ENCODE results near the gene LASP1NB.

LASP1NB gene

GRCh38 chr17:38881600-38882191 is 43.7 kb upstream of the LASP1NB start:
- Histone ChIP-seq H4K20me1 (ENCODE audit: insufficient read depth) (peaks cover 71% of the 10 kb centered on the region), H3K79me2 (ENCODE audit: low read depth) (peaks cover 90% of the 10 kb centered on the region), H3K4me1 (replicated peaks; ENCODE audit: insufficient read depth) (peaks cover 73% of the 10 kb centered on the region), H3K4me3 (no peak overlapping the region), H3F3A (ENCODE audit: insufficient read depth, low read depth) (peaks cover 64% of the 10 kb centered on the region), H2AFZ (no peak overlapping the region), H3K27me3 (ENCODE audit: insufficient read depth, low read depth) (no peaks in the 10 kb centered on the region), H3K9me3 (ENCODE audit: insufficient read depth, low read depth) (no peaks in the 10 kb centered on the region), H3K4me2 (peak overlapping the region; percentile 69), H3K36me3 (ENCODE audit: low read depth) (peaks cover 36% of the 10 kb centered on the region), H3K9me2 (ENCODE audit: insufficient read depth) (no peaks in the 10 kb centered on the region), H3K27ac (peak overlapping the region; percentile 77)
- DNase-seq = no peak
- TF ChIP-seq EZH2 (IDR thresholded peaks at IDR 0.05; ENCODE audit: low read depth) = no peak
- TF ChIP-seq, protein P1, sequence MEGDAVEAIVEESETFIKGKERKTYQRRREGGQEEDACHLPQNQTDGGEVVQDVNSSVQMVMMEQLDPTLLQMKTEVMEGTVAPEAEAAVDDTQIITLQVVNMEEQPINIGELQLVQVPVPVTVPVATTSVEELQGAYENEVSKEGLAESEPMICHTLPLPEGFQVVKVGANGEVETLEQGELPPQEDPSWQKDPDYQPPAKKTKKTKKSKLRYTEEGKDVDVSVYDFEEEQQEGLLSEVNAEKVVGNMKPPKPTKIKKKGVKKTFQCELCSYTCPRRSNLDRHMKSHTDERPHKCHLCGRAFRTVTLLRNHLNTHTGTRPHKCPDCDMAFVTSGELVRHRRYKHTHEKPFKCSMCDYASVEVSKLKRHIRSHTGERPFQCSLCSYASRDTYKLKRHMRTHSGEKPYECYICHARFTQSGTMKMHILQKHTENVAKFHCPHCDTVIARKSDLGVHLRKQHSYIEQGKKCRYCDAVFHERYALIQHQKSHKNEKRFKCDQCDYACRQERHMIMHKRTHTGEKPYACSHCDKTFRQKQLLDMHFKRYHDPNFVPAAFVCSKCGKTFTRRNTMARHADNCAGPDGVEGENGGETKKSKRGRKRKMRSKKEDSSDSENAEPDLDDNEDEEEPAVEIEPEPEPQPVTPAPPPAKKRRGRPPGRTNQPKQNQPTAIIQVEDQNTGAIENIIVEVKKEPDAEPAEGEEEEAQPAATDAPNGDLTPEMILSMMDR (conservative IDR thresholded peaks at IDR 0.05) = no peak
- ChIA-PET POLR2A (ENCODE audit: unreplicated experiment) (no interaction called here), CTCF (no interaction called here)
- no TSS peak for BruUV-seq (replicated peaks)
- intact Hi-C loops (cut with micrococcal nuclease; ENCODE audit: unreplicated experiment) = no loop called here

- H3K9me2 ChIP-seq (ENCODE audit: insufficient read depth) = no peaks in the 10 kb centered on the region
- intact Hi-C loops (cut with micrococcal nuclease; ENCODE audit: unreplicated experiment) = no loop called here
- H3F3A ChIP-seq (ENCODE audit: insufficient read depth, low read depth) = peaks cover 59% of the 10 kb centered on the region
- H3K9me3 ChIP-seq (ENCODE audit: insufficient read depth, low read depth) = no peaks in the 10 kb centered on the region
- CTCF ChIA-PET = interaction anchor here (0.7 kb wide), 1 partner anchor 119 kb away, joined by 5 read pairs; no protein-coding TSS in a partner anchor
- H3K4me3 ChIP-seq = no peak overlapping the region
- no peak for DNase-seq
- POLR2A ChIA-PET (ENCODE audit: unreplicated experiment) = no interaction called here
- no peak for TF ChIP-seq EZH2 (IDR thresholded peaks at IDR 0.05; ENCODE audit: low read depth)
- TF ChIP-seq, protein P1 (conservative IDR thresholded peaks at IDR 0.05) = no peak
- H3K79me2 ChIP-seq (ENCODE audit: low read depth) = peaks cover 90% of the 10 kb centered on the region
- H3K27me3 ChIP-seq (ENCODE audit: insufficient read depth, low read depth) = no peaks in the 10 kb centered on the region
- peak overlapping the region; percentile 21 for H3K4me2 ChIP-seq
- H3K36me3 ChIP-seq (ENCODE audit: low read depth) = peaks cover 41% of the 10 kb centered on the region
- peaks cover 62% of the 10 kb centered on the region for H3K4me1 ChIP-seq (replicated peaks; ENCODE audit: insufficient read depth)
- BruUV-seq (replicated peaks) = no TSS peak
- H3K27ac ChIP-seq = no peak overlapping the region
- H2AFZ ChIP-seq = no peak overlapping the region
- H4K20me1 ChIP-seq (ENCODE audit: insufficient read depth) = peaks cover 71% of the 10 kb centered on the region
Observed at GRCh38 chr17:38882870-38883269, 42.5 kb upstream of the LASP1NB start.

GRCh38 chr17:38883592-38884526 is 41.6 kb upstream of the LASP1NB start:
- H3K4me1 ChIP-seq (replicated peaks; ENCODE audit: insufficient read depth) = peaks cover 52% of the 10 kb centered on the region
- CTCF ChIA-PET = interaction anchor here (0.7 kb wide), 1 partner anchor 118 kb away, joined by 5 read pairs; no protein-coding TSS in a partner anchor
- H3F3A ChIP-seq (ENCODE audit: insufficient read depth, low read depth) = peaks cover 59% of the 10 kb centered on the region
- peaks cover 90% of the 10 kb centered on the region for H3K79me2 ChIP-seq (ENCODE audit: low read depth)
- TF ChIP-seq, protein P1 (conservative IDR thresholded peaks at IDR 0.05) = no peak
- TF ChIP-seq EZH2 (IDR thresholded peaks at IDR 0.05; ENCODE audit: low read depth) = no peak
- H3K27ac ChIP-seq = no peak overlapping the region
- peak overlapping the region; percentile 21; the same call in 1 of the 2 replicates for H3K4me2 ChIP-seq
- no peak for DNase-seq
- BruUV-seq (replicated peaks) = no TSS peak
- H3K9me2 ChIP-seq (ENCODE audit: insufficient read depth) = no peaks in the 10 kb centered on the region
- POLR2A ChIA-PET (ENCODE audit: unreplicated experiment) = interaction anchor here (0.7 kb wide), 1 partner anchor 52 kb away, joined by 10 read pairs; no protein-coding TSS in a partner anchor
- no peak overlapping the region for H3K4me3 ChIP-seq
- H4K20me1 ChIP-seq (ENCODE audit: insufficient read depth) = peaks cover 79% of the 10 kb centered on the region
- no peaks in the 10 kb centered on the region for H3K9me3 ChIP-seq (ENCODE audit: insufficient read depth, low read depth)
- no peak overlapping the region for H2AFZ ChIP-seq
- peaks cover 41% of the 10 kb centered on the region for H3K36me3 ChIP-seq (ENCODE audit: low read depth)
- intact Hi-C loops (cut with micrococcal nuclease; ENCODE audit: unreplicated experiment) = no loop called here
- no peaks in the 10 kb centered on the region for H3K27me3 ChIP-seq (ENCODE audit: insufficient read depth, low read depth)

All from PC-9 (cell line).